Measurements from ENCODE around the gene ARHGEF17. TPM values are rescaled to one million over a fixed set of nuclear protein-coding genes. Genes with fewer than 3 reads are reported as not detected.
A peak's percentile ranks its signal among the peaks of the same experiment; 100 is the strongest.

Gene ARHGEF17
- total RNA-seq, 3 donors from 2014 or later = 7.6 to 75.8 (median 13.6) TPM

DNA sequence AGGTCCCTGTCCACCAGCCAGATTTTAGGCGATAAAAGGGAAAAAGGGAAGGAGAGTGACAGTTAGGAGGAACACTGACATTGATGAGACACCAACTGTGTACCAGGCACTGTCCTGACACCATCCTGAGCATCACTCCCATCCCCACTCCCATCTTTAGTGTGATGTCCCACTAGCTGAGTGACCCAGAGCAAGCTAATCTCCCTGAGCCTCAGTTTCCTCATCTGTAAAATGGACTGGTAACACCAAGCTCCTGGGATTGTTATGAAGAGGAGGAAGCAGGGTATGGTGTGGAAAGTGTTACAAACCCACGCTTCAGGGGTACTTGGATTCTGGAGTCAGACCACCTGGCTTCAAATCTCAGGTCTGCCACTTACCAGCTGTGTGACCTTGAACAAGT lies 44.4 kb upstream of the ARHGEF17 start:
- intact Hi-C loops (cut with DNase I, micrococcal nuclease) = no loop called here
- DNase-seq (no peak), ATAC-seq (no peak)
- Histone ChIP-seq H3K36me3 (ENCODE audit: low read depth) (no peaks in the 10 kb centered on the region), H3K4me3 (no peak overlapping the region), H3K4me1 (ENCODE audit: low read depth) (no peaks in the 10 kb centered on the region), H3K9me3 (no peaks in the 10 kb centered on the region)
- TF ChIP-seq, protein P1, sequence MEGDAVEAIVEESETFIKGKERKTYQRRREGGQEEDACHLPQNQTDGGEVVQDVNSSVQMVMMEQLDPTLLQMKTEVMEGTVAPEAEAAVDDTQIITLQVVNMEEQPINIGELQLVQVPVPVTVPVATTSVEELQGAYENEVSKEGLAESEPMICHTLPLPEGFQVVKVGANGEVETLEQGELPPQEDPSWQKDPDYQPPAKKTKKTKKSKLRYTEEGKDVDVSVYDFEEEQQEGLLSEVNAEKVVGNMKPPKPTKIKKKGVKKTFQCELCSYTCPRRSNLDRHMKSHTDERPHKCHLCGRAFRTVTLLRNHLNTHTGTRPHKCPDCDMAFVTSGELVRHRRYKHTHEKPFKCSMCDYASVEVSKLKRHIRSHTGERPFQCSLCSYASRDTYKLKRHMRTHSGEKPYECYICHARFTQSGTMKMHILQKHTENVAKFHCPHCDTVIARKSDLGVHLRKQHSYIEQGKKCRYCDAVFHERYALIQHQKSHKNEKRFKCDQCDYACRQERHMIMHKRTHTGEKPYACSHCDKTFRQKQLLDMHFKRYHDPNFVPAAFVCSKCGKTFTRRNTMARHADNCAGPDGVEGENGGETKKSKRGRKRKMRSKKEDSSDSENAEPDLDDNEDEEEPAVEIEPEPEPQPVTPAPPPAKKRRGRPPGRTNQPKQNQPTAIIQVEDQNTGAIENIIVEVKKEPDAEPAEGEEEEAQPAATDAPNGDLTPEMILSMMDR (IDR thresholded peaks at IDR 0.05) = no peak

DNA sequence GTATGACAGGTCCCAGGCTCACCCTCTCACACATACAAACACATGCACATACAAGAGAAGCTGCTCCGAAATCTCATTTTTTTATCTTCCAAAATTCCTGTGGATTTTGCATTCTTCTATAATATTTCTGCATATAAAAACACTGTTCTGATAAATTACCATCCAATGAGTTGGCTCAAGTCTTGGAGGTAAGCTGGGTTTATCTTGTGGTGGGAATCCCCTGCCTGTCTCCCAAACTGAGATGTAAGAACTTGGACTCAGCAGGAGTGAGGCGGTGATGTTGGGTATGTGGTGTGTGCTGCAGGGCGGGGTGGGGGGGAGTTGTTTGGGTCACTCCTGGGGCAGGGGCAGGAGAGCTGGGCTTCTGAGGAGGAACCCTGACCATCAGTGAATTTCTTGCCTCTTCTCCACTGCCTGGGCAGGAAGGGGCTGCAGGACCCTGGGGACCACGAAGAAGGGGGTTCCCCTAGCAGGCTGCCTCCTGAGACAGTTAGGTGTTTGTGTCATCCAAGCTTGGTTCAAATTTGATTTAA lies 42.7 kb upstream of the ARHGEF17 start:
- Histone ChIP-seq H3K36me3 (ENCODE audit: low read depth) (no peaks in the 10 kb centered on the region), H3K9me3 (no peaks in the 10 kb centered on the region), H3K4me3 (no peak overlapping the region), H3K4me1 (ENCODE audit: low read depth) (peaks cover 3% of the 10 kb centered on the region)
- intact Hi-C loops (cut with DNase I, micrococcal nuclease) = no loop called here
- DNase-seq (peak in 1 of 3 donors; percentile 17), ATAC-seq (no peak)
- TF ChIP-seq, protein P1 (IDR thresholded peaks at IDR 0.05) = no peak

DNA sequence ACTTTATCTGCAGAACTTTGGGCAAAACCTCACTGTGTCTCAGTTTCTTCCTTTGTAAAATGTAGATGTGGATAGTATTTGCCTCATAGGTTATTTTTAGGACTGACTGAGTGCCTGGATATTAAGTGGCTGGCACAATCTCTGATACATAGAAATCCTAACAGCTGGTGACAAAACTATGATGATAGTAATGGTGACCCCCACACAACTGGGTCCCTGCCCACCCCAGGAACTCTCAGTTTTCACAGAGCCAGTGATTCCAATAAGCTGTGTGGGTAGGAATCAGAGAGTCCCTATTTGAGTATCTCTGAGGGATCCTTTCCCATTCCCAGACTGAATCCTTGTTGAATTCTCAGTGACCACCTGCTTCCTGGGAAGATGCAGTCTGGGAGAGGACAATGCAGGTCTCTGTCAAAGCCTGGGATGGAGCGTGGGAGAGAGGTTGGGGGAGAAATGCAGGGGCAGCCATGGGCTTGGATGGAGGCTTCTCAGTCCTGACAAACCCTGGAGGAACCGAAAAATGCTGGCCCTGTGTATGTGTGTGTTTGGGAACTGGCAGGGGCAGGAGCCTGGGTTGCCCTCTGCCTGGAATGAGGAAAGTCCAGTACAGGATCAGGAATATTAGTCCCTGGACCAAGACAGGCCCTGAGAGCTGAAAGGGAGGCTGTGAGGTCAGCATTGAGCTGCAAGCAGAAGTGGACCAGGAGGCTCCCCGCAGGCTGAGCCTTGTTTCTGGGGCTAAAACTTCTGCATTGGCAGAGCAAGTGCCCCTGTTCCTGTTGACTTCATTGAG lies 42.0 kb upstream of the ARHGEF17 start:
- no peak for ATAC-seq
- H3K4me1 ChIP-seq (ENCODE audit: low read depth) = peaks cover 9% of the 10 kb centered on the region
- no peaks in the 10 kb centered on the region for H3K36me3 ChIP-seq (ENCODE audit: low read depth)
- H3K9me3 ChIP-seq = no peaks in the 10 kb centered on the region
- intact Hi-C loops (cut with DNase I, micrococcal nuclease) = no loop called here
- H3K4me3 ChIP-seq = no peak overlapping the region
- TF ChIP-seq, protein P1 (IDR thresholded peaks at IDR 0.05) = no peak
- DNase-seq = no peak

DNA sequence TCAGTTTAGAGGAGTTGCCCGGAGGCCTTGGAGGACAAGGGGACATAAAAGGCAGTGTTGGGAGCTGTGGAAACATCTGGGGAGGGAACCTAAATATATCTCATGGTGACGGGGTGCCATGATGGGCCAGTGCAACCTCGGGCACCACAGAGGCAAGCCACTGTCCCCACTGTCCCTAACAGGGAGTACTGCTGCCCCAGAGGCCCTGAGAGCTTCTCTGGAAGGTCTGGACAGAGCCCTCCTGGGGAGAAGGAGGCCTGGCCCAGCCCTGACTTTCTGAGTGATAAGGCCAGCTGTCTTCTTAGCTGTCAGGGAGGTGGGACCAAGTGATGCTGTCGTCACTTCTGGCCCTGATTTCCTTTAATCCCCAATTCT lies 41.4 kb upstream of the ARHGEF17 start:
- Histone ChIP-seq H3K36me3 (ENCODE audit: low read depth) (no peaks in the 10 kb centered on the region), H3K4me3 (no peak overlapping the region), H3K4me1 (ENCODE audit: low read depth) (peaks cover 12% of the 10 kb centered on the region), H3K9me3 (no peaks in the 10 kb centered on the region)
- intact Hi-C loops (cut with DNase I, micrococcal nuclease) = no loop called here
- ATAC-seq (no peak), DNase-seq (peak in 1 of 3 donors; percentile 15)
- TF ChIP-seq, protein P1 (IDR thresholded peaks at IDR 0.05) = no peak

DNA sequence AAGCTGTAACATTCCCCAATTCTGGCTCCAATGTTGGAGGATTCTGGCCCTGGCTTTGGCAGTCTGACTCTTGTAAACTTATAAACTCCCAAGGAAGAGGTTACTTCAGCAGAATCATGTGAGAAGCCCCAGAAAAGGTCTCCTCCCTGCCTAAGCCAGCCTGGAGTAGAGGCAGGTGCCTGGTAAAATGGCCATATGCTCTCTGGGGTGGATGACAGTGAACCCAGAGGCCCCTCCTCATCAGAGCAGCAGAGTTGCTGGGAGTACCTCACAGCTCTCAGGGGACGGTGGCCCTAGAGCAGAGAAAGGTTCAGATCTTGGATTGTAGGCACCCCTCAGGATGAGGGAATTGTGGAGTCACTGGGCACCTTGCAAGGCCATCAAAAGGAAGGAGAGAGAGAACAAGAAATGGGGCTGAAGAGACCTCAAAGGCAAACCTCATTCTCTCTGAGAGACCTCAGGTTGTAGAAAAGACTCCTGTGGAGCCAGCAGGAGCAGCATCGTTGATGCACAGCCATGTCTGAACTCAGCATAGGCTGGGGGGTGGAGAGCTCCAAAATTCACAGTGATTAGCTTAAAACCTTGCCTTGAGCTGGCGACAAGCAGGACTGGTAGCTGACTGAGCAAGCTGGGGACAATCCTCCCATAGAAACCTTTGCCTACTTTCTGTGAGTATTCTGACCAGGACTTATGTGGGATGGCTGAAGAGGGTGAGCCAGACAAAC lies 40.8 kb upstream of the ARHGEF17 start:
- TF ChIP-seq, protein P1 (IDR thresholded peaks at IDR 0.05) = no peak
- Histone ChIP-seq H3K4me1 (ENCODE audit: low read depth) (peaks cover 12% of the 10 kb centered on the region), H3K9me3 (no peaks in the 10 kb centered on the region), H3K4me3 (no peak overlapping the region), H3K36me3 (ENCODE audit: low read depth) (no peaks in the 10 kb centered on the region)
- ATAC-seq (no peak), DNase-seq (no peak)
- intact Hi-C loops (cut with DNase I, micrococcal nuclease) = no loop called here
